Karpas-422 (cell line): ENCODE results near the gene CCDC38. TPM values are rescaled to one million over a fixed set of nuclear protein-coding genes. Genes with fewer than 3 reads are reported as not detected.
A peak's percentile ranks its signal among the peaks of the same experiment; 100 is the strongest.

Experiments
- DNase-seq: peaks from one replicate; pipeline ENCODE4 v3.0.0-alpha.2; 2015
- H2AFZ ChIP-seq: fragments of 200-600 bp; sonication (generic); 2 replicates; pipeline ENCODE4 v1.6.1; 2014; ENCODE audit warnings: antibody characterized with exemption, low read length, mixed read lengths
- H3K27ac ChIP-seq: fragments of 200-600 bp; sonication (generic); 2 replicates; pipeline ENCODE4 v1.5.1; 2014; ENCODE audit warnings: mild to moderate bottlenecking, low read length, moderate library complexity
- H3K27me3 ChIP-seq: fragments of 200-600 bp; sonication (generic); 2 replicates; pipeline ENCODE4 v1.6.1; 2014; ENCODE audit warnings: low read length, mixed read lengths
- H3K36me3 ChIP-seq: fragments of 200-600 bp; sonication (generic); 2 replicates; pipeline ENCODE4 v1.6.1; 2014; ENCODE audit warnings: low read length, mixed read lengths; ENCODE audit not compliant: insufficient read depth
- H3K4me1 ChIP-seq: fragments of 200-600 bp; sonication (generic); 2 replicates; pipeline ENCODE4 v1.6.1; 2014; ENCODE audit warnings: mild to moderate bottlenecking, low read length, mixed read lengths
- H3K4me2 ChIP-seq: fragments of 200-600 bp; sonication (generic); 2 replicates; pipeline ENCODE4 v1.6.1; 2014; ENCODE audit warnings: low read length, low read depth, mild to moderate bottlenecking; ENCODE audit not compliant: poor library complexity, severe bottlenecking
- H3K4me3 ChIP-seq: fragments of 200-600 bp; sonication (generic); 2 replicates; pipeline ENCODE4 v1.5.1; 2014; ENCODE audit warnings: mild to moderate bottlenecking, antibody characterized with exemption, low read length, mixed read lengths
- H3K79me2 ChIP-seq: fragments of 200-600 bp; sonication (generic); 2 replicates; pipeline ENCODE4 v1.6.1; 2014; ENCODE audit warnings: mild to moderate bottlenecking, low read length, mixed read lengths
- H3K9ac ChIP-seq: fragments of 200-600 bp; sonication (generic); 2 replicates; pipeline ENCODE4 v1.6.0; 2014; ENCODE audit warnings: low read length
- H3K9me2 ChIP-seq: fragments of 200-600 bp; sonication (generic), shearing (Covaris generic); replicated peaks from 2 replicates; pipeline ENCODE4 v1.6.0; 2014; ENCODE audit warnings: mild to moderate bottlenecking, low read length, moderate library complexity; ENCODE audit not compliant: insufficient read depth
- H3K9me3 ChIP-seq: fragments of 300-700, 200-600 bp; sonication (generic); 2 replicates; pipeline ENCODE4 v1.6.1; 2014; ENCODE audit warnings: low read length, mixed read lengths
- H4K20me1 ChIP-seq: fragments of 200-600 bp; sonication (generic); 2 replicates; pipeline ENCODE4 v1.6.1; 2014; ENCODE audit warnings: mild to moderate bottlenecking, antibody characterized with exemption, low read length, low read depth; ENCODE audit not compliant: insufficient read depth
- total RNA-seq: library from RNA; depleted of rRNA; stranded (reverse); fragments of >200 nt; shearing (Covaris generic); gene quantifications from 2 replicates; pipeline ENCODE4 v1.2.3, GENCODE V29; 2014; ENCODE audit warnings: low replicate concordance; rRNA removed

CCDC38 gene
- total RNA-seq, 1 experiment from 2014 or later = not detected

DNA sequence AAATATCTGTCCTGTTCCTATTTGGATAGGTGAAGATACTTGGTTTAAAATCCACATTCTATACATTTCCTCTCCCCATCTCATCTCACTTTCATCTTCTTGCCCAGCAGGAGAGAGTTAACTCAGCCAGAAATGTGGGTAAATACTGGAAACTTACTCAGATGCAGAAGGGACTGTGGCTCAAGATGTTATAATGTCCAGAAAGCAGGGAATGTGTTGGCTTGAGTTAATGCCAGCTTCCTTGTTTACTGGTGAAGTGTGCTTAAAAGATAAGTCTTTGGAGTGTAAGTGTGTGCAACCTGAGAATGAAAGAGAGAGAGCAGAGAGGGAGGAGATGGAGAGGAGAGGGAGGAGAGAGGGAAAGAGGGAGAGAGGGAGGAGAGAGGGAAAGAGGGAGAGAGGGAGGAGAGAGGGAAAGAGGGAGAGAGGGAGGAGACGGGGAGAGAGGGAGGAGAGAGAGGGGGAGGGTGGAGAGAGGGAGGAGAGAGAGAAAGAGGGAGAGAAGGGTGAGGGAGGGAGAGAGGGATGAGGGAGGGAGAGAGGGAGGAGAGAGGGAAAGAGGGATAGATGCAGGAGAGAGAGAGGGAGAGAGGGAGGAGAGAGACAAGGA lies 105.7 kb downstream of the CCDC38 start:
- H3K9ac ChIP-seq = no peak overlapping the region
- no peak overlapping the region for H3K4me2 ChIP-seq

DNA sequence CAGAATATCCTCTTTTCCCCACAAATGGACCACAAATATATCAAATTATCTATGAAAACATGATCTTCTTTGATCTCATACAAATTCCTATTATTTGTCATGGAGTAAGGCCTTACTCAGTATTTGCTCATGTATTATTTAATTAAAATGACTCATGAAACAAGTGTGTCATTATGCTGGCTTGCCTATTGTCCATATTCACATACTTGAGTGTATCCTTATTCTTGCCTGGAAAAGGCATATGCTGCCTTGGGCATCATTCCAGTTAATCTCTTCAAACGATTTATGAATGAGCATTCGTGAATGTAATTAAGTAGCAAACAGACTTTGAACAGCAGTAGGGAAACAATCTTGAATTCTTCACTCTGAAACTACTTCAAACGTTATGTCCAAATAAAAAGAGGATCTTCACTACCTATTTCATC lies 106.2 kb downstream of the CCDC38 start:
- Histone ChIP-seq H3K27me3 (no peaks in the 10 kb centered on the region; the same call in 1 of the 2 replicates), H3K79me2 (no peaks in the 10 kb centered on the region), H3K4me2 (no peak overlapping the region), H3K27ac (no peak overlapping the region), H3K4me3 (no peak overlapping the region), H3K4me1 (no peaks in the 10 kb centered on the region), H3K9me3 (no peaks in the 10 kb centered on the region), H2AFZ (no peak overlapping the region), H4K20me1 (no peaks in the 10 kb centered on the region), H3K9ac (no peak overlapping the region), H3K9me2 (no peaks in the 10 kb centered on the region), H3K36me3 (no peaks in the 10 kb centered on the region)
- DNase-seq = no peak

More for the DNA sequence above, 105.7 kb downstream of the CCDC38 start:
- Histone ChIP-seq H3K36me3 (no peaks in the 10 kb centered on the region), H3K9me3 (no peaks in the 10 kb centered on the region), H3K9me2 (no peaks in the 10 kb centered on the region), H3K4me1 (no peaks in the 10 kb centered on the region), H3K27me3 (no peaks in the 10 kb centered on the region; the same call in 1 of the 2 replicates), H4K20me1 (no peaks in the 10 kb centered on the region), H3K4me3 (no peak overlapping the region), H3K79me2 (no peaks in the 10 kb centered on the region), H2AFZ (no peak overlapping the region), H3K27ac (no peak overlapping the region)
- no peak for DNase-seq

DNA sequence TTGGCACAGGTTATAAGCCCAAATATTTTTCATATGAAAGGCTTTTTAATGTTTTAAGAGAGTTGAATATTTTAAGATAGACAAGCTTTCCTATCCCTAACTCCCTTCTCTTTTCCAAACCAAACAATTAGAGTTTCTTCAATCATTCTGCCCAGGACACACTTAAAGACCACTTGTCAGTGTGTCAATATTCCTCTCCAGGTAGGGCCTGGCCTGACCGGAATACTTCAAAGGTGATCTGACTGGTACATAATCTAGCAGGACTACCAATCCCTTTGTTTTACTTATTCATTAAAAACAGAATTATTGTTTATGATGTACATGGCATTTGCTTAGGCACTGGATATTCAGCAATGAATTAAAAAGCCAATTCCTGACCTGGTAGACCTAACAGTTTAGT lies 107.8 kb downstream of the CCDC38 start:
- Histone ChIP-seq H3K9me3 (no peaks in the 10 kb centered on the region), H3K4me1 (no peaks in the 10 kb centered on the region), H4K20me1 (no peaks in the 10 kb centered on the region), H3K4me2 (no peak overlapping the region), H3K27me3 (no peaks in the 10 kb centered on the region; the same call in 1 of the 2 replicates), H3K79me2 (no peaks in the 10 kb centered on the region), H3K9me2 (no peaks in the 10 kb centered on the region), H3K27ac (no peak overlapping the region), H3K4me3 (no peak overlapping the region), H3K36me3 (no peaks in the 10 kb centered on the region), H3K9ac (no peak overlapping the region), H2AFZ (no peak overlapping the region)
- DNase-seq = no peak

DNA sequence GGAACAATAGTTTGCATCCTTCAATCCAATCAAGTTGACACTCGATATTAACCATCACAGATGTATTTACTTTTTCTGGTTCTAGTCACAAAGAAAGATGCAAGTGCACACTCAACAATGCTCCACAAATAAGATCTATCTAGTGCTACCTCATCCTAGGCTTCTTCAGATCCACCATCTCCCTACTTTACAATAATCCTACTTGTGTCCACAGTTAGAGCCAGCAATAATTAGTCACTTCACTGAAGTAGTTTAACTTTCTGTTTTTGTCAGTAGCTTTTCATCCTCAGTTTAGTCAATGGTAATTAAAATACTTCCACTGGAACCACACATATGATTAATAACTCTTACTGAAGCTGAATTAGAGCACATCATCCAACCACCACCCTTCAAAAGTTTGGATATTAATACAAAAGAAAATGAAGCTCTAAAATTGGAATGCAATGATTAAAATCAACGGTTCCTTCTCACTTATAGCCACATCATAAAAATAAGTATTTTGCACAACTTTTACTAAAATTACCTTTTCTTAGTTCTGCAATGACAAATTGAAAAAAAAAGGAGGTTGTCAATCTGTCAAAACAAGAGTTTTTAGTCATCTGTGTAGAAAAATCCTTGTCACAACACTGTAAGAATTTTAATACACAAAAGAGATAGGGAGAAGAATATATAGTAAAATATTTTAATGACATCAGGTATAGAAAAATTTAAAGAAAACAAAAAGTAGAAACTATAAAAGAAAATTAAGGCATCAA lies 111.9 kb downstream of the CCDC38 start:
- no peak overlapping the region for H2AFZ ChIP-seq
- DNase-seq = no peak

GRCh38 chr12:95829395-95829794 lies 113.0 kb downstream of the CCDC38 start:
- no peak for DNase-seq
- Histone ChIP-seq H2AFZ (no peak overlapping the region), H3K27me3 (no peaks in the 10 kb centered on the region; the same call in 1 of the 2 replicates), H3K9me3 (no peaks in the 10 kb centered on the region), H3K79me2 (no peaks in the 10 kb centered on the region), H3K4me3 (no peak overlapping the region), H3K4me1 (no peaks in the 10 kb centered on the region), H4K20me1 (no peaks in the 10 kb centered on the region), H3K9me2 (no peaks in the 10 kb centered on the region), H3K27ac (no peak overlapping the region), H3K36me3 (no peaks in the 10 kb centered on the region), H3K9ac (no peak overlapping the region), H3K4me2 (no peak overlapping the region)

More for the DNA sequence above, 111.9 kb downstream of the CCDC38 start:
- H3K27me3 ChIP-seq = no peaks in the 10 kb centered on the region; the same call in 1 of the 2 replicates
- H3K27ac ChIP-seq = no peak overlapping the region
- no peak overlapping the region for H3K4me2 ChIP-seq
- H3K79me2 ChIP-seq = no peaks in the 10 kb centered on the region
- H3K9me2 ChIP-seq = no peaks in the 10 kb centered on the region
- no peak overlapping the region for H3K4me3 ChIP-seq
- no peaks in the 10 kb centered on the region for H3K4me1 ChIP-seq
- H3K9me3 ChIP-seq = no peaks in the 10 kb centered on the region
- H3K9ac ChIP-seq = no peak overlapping the region
- no peaks in the 10 kb centered on the region for H3K36me3 ChIP-seq
- no peaks in the 10 kb centered on the region for H4K20me1 ChIP-seq

DNA sequence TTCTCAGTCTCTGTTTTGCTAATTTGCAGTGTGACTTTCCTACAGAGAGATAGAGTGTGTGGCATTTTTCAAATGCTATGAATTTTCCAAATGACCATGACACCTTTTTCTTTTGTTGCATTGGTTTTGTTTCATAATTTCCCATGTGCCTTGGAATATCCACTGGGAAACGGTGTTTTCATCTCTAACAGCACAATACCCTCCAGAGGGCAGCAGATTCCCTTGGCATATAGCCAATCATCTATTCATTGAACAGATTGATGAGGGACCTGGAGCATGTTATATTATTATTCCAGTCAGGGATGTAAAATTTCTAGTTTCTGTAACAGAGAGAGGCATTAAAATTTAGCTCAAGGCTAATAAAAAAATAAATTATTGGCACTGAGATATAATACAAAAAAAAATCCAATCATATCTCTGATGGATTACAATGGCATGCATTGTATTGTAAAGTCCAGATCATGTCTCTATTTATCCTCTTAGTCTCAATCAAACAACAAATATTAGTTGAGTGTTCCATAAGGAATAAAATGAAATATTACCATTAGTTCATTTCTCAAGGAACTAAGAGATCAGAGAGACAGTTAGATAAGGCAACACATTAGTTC lies 122.2 kb downstream of the CCDC38 start:
- Histone ChIP-seq H3K27ac (no peak overlapping the region), H2AFZ (no peak overlapping the region)

More for the DNA sequence above, 122.2 kb downstream of the CCDC38 start:
- Histone ChIP-seq H3K9me2 (no peaks in the 10 kb centered on the region), H4K20me1 (no peaks in the 10 kb centered on the region), H3K9ac (no peak overlapping the region), H3K27me3 (no peaks in the 10 kb centered on the region), H3K36me3 (no peaks in the 10 kb centered on the region), H3K4me1 (no peaks in the 10 kb centered on the region), H3K4me3 (no peak overlapping the region), H3K79me2 (no peaks in the 10 kb centered on the region), H3K4me2 (no peak overlapping the region), H3K9me3 (no peaks in the 10 kb centered on the region)
- peak; percentile 47 for DNase-seq

Other genes with a start within 250 kb of the CCDC38 start
- not detected in 2 replicates for gene NTN4, start 151.8 kb downstream of the CCDC38 start, total RNA-seq
- gene SNRPF, start 83.7 kb downstream of the CCDC38 start, total RNA-seq = 17.6 and 41.4 TPM in 2 replicates
- 0.29 and 0.56 TPM in 2 replicates for gene AMDHD1, start 717 bp upstream of the CCDC38 start, total RNA-seq
- gene HAL, start 53.7 kb upstream of the CCDC38 start, total RNA-seq = 0.07 and 0.69 TPM in 2 replicates
- 88.7 and 120 TPM in 2 replicates for gene LTA4H, start 93.0 kb upstream of the CCDC38 start, total RNA-seq